ENCODE results near the gene KYAT1.
"Not testable (repeated sequence)": the region's sequence is repeated elsewhere in the genome, so short reads cannot be mapped to it uniquely, and the experiment has no call there.

KYAT1 gene

DNA sequence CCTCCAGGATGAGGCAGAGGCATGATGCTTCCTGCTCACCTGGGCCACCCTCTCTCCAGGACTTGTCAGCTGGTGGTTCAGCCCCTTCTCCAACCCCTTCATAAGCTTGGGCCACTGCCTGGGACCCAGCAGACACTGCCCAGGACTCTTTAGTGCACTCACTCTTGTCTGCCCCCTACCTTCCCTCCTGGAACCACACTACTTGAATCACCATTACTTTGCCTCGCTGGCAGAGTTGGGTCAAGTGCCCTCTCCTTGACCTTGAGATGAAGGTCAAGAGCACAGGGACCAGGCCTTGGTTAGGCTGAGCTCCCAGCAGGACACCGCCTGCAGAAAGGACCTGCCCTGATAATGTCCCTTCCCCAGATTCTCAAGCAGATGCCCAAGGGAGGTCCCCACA, 71.9 kb downstream of the KYAT1 start:
- no peak for DNase-seq

DNA sequence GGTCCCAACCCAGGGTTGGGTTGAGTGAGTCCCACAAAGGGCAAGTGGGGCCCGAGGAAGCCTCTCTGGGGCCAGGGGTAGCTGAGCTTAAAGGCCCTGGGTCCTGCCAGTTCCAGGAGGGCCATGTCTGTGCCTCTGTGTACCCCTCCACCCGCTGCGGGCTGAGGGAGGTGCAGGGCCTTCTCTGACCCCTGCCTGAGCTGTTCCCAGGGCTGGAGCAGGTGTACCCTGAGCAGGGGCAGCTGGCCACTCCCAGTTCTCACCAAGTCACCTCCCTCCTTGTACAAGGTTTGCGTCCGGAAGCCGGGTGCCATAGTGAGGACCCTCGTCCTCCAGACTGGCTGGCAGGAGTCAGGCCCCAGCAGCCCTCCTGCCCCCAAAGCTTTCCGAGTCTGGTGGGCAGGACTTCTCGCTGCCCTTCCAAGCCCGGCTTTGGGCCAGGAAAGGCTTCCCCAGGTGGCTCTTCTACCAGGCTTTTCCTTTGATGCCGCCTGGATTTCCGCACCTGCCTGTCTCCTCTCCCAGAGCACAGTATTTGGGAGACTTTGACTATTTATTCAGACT, 72.6 kb downstream of the KYAT1 start:
- DNase-seq, result no peak

DNA sequence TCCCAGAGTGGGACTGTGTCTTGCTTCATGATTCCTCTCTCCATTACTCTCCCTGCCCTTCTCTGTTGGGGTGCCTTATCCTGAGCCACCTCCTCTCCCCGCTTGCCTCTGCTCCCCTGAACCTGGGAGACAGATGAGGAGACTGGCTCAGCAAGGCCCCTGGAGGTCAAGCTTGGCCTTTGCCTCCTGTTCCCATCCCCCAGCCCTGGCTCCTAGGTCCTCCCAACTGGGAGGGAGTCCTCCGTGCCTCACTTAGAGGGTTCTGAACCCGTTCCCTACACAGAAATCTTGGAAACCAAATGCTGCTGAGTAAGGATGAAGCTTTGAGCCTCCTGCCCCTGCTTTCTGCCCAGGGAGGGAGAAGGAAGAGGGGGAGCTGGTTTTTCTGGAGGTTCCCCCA, 73.2 kb downstream of the KYAT1 start:
- no peak for DNase-seq

- no peak for DNase-seq
These were observed 73.9 kb downstream of the KYAT1 start for GRCh38 chr9:128807827-128808226.

GRCh38 chr9:128805661-128806060, 76.1 kb downstream of the KYAT1 start:
- no peak for DNase-seq

GRCh38 chr9:128802482-128802881, 79.3 kb downstream of the KYAT1 start:
- no peak for DNase-seq

DNA sequence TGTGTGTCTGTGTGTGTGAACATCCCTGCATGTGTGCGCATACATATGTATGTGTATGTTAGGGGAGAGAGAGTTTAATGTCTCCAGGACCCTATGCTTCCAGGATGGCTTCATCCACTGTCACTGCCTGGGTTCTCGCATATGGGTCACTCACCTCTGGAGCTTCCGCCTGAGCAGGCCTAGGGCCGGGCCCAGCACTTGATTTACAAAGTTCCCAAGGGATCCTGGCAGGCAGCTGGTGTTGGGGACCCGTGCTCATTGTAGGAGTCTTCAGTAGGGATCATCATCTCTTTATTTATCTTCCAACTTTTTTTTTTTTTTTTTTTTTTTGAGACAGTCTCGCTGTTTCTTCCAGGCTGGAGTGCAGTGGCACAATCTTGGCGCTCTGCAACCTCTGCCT, 81.7 kb downstream of the KYAT1 start:
- DNase-seq, result no peak

GRCh38 chr9:128798896-128799295, 82.9 kb downstream of the KYAT1 start:
- DNase-seq, result no peak

DNA sequence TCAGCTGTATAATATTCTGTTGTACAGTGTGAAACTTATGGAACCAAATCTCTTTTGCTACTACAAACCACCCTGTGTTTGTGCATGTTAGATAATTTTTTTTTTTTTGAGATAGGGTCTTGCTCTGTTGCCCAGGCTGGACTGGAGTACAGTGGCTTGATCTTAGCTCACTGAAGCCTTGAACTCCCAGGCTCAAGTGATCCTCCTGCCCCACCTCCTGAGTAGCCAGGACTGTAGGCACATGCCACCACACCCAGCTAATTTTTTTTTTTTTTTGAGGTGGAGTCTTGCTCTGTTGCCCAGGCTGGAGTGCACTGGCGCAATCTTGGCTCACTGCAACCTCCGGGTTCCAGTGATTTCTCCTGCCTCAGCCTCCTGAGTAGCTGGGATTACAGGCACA, 86.8 kb downstream of the KYAT1 start:
- not testable (repeated sequence) for DNase-seq

DNA sequence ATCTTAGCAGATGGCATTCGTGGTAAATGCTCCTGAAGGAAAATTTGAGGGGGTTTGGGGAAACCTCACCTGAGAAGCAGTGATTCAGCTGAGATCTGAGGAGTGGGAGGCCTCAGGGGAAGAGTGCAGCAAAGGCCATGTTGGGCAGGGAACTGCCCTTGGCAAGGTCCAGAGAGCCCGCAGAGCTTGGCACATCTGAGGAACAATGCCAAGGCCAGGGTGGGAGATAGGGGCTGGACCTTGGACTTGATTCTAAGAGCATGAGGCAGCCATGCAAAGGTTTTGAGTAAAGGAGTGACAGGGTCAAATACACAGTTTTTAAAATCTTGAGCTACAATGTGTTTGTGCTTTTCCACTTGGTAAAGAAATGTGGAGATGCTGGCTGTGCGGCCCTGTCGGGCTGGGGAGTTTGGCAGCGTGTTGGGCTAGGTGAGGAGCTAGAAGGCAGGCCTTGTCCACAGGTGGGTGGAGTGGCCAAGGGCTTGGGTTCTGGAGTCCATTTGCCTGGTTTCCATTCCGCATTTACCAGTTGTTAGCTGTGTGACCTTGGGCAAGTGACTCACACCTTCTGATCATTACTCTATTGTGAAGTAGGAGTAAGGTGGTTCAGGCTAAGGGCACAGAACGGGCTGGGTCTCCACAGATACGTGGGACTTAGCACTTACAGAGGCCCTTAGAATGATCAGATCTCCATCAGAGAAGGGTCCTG, 88.6 kb downstream of the KYAT1 start:
- DNase-seq, result no peak

DNA sequence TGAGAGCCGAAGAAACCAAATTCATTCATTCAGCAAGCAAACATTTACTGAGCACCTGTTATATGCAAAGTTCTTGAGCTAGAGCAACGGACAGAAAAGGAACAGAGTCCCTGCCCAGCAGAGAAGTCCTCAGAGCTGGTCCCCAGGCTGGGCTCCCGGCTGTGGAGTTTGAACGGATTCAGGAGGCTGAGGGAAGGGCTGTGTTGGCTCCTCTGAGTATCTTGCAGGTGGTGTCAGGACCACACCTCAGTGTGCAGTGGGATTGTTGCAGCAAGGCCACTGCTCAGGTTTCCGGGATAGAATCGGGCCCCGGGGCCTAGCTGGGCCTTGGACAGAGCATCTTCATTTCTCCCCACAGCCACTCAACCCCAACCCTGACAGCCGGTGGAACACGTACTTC, 89.6 kb downstream of the KYAT1 start:
- no peak for DNase-seq

DNA sequence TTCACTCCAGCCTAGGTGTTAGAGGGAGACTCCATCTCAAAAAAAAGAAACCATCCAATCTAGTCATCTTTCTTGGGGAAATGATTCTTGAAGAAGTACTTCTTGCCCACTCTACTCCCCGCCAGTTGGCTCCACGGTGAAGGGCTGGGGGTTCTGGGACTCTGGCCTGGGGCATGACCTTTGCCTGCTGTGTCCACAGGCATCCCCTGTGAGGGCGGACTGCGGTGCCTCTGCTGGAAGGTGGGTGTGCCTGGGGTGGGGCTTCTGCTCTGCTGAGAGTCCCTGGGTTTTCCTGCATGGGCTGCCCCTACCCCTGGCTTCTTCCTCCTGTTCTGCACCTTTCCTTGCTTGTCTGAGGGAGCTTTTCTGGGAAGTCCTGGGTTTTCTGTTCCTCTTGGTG, 91.2 kb downstream of the KYAT1 start:
- no peak for DNase-seq

DNA sequence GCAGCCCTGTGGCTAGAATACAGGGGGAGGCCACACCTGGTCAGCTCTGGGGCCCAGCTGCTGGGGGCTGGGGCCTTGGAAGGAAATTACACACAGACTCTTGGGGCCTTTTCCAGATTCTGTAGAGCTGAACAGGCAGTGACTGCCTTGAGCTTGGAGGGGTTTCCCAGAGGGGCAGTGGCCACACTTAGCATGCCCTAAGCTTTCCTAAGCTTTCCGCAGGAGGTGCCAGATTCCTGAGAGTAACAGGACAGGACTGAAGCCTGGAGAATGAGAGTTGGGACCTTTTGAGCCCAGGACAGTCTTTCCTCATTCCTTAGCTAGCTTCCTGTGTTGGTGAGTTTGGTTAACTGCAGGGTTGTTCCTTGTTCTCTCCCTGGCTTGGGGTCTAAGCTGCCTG, 93.3 kb downstream of the KYAT1 start:
- no peak for DNase-seq

GRCh38 chr9:128787659-128788058, 94.1 kb downstream of the KYAT1 start:
- no peak for DNase-seq

DNA sequence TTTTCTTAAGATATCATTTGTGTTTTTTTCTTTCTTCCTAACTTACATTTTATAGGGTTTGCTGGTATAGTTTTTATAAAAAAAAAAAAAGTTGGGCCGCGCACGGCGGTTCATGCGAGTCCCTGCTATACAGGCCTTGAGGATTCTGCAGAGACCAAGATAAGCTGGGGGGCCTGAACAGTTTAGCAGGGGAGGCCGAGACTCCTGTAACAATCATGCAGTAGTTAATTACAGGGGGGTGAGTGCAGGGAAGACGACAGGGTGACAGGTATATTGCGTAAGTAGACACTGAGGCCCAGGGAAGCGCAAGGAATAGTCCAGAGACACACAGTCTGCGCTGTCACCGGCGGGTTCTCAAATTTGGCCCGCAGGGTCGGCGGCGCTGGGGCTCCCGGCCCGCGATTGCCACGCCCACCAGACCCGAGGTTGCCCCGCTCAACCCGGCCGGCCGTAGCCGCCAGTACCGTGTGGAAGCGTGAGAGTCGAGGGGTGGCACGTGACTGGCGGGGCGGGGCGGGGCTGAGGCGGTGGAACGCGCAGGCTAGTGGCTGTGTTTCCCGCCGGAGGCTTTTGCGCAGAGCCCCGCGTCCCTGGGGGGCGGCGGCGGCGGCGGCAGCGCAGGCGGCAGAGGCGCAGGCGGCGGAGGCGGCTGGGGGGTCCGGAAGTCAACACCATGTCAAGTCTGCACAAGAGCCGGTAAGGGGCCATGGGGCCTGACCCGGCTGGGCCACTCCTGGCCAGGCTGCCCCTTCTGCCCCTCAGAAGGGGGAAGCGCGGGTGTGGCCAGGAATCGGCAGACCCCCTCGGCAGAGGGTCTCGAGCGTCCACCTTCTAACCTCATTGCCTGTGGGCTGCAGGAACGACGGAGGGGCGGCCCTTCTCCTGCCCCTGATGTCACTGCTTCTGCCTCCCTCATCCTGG, 94.8 kb downstream of the KYAT1 start, which contains the start of gene TBC1D13:
TSS of gene TBC1D13 (plus strand) at position 573 of the 921 bp plus-strand sequence. CDS start at position 674, 101 bp downstream.
- peak; percentile 30 to 50 for DNase-seq

DNA sequence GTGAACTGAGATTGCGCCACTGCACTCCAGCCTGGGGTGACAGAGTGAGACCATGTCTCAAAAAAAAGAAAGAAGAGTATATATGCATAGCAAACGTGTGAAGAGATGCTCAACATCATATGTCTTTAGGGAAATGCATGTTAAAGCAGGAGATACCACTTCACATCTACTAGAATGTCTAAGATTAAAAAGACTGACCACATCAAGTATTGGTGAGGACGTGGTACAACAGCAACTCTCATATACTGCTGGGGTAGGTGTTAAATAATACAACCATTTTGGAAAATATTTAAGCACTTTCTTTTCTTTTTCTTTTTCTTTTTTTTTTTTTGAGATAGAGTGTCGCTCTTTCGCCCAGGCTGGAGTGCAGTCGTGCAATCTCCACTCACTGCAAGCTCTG, 96.3 kb downstream of the KYAT1 start:
- no peak for DNase-seq
